GM19455 (cell line): ENCODE data around the gene OPA3.

Experiments
- ATAC-seq: cut with Tn5 transposase; IDR thresholded peaks from one replicate; pipeline ENCODE4 v1.9.1; 2021; ENCODE audit not compliant: unreplicated experiment

OPA3 gene

GRCh38 chr19:45484273-45484945, 100.2 kb downstream of the OPA3 start:
- no peak for ATAC-seq

DNA sequence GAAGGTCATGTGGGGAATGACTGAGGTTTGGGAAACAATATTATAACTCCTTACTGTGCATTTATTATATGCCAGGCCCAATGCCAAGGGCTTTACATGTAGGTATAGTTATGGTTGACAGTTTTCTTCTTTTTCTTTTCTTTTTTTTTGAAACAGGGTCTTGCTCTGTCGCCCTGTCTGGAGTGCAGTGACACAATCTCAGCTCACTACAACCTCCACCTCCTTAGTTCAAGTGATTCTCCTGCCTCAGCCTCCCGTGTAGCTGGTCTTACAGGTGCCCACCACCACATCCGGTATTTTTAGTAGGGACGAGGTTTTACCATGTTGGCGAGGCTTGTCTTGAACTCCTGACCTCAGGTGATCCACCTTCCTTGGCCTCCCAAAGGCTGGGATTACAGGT, 101.6 kb downstream of the OPA3 start:
- no peak for ATAC-seq

- peak; percentile 56 for ATAC-seq
These were observed 106.0 kb downstream of the OPA3 start for GRCh38 chr19:45478454-45479238.

- ATAC-seq, result no peak
These were observed 106.7 kb downstream of the OPA3 start for GRCh38 chr19:45477713-45478453.
